Cortex of kidney (tissue), 1 donor: Measurements from ENCODE around the gene GPC6.

Experiments
- DNase-seq: peaks from one replicate; lab custom pipeline; 2025; lab: John Stamatoyannopoulos, UW

GPC6 gene

DNA sequence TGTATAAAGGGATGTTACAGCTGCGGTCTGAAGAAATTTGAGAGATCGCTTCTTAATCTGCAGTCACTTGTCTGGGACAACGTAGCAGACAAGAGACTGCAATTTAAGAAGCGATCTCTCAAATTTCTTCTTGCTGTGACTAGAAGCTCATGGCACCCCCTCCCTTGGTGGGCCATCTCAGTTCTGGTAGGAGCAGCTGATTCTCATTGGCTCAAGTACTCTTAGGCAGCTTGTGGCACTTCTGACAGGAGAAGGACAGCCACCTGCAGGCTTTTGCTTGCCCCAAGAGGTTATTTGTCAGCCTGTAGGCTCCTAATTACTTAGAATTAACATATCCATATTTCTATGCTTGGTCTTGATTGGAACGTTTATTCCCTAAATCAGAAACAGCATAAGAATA lies 749.9 kb downstream of the GPC6 start:
- no peak for DNase-seq

GRCh38 chr13:93977986-93978385 lies 751.4 kb downstream of the GPC6 start:
- DNase-seq, result no peak

DNA sequence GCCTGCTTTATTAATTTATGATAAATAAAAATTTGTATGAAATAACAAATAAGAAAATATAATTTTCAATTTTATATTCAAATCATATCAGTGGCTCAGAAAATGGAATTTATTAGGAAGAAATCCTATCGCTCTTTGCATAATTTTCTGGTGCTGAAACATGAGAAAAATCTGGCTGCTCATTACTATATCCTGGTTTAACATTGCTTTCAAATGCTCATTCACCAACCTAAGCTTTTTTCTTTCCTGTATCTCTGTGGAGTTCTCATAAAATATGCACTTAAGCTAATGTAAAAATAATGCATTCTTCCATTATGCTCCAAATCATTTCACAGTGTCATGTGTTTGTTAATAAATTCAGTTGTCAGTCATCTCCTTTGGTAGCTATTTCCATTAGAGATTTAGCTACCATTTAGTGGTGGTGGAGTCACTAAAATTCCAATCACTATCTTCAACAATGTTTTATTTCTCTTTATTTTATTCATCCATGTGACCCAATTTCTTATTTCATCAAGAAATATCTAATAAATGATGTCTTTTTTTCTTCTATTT lies 754.9 kb downstream of the GPC6 start:
- no peak for DNase-seq

DNA sequence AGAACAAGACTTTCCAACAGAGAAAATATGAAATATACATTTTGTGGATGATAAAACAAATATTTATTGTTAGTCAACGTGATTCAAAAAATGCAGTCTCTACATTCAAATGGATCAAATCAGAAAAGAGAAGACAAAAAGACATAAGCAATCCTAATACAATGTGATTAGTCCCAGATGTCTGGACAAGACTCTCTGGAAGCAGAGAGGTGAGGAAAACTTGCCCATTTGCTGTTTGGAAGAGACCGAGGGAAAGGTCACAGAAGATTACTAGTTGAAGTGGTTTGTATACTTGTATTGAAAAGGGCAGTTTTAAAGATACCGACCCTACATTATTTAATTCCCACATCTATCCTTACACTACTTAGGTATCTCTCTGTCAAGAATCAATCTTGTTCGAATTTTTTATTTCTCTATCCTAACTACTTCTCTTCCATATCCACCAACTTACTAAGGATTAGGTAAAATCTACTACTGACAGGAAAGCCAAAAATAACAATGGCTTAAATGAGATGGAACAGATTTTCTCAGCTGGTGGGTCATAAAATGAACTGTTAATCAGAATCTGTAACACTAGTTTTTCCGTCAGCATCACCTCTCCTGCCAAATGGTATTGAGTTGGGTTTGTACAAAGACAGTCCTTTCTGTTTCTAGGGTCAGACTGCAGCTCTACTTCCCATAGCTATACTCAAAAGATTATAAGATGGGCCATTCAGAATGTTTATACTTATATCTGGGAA lies 755.7 kb downstream of the GPC6 start:
- DNase-seq, result no peak

- no peak for DNase-seq
Measured at GRCh38 chr13:93984052-93984451, 757.4 kb downstream of the GPC6 start.

DNA sequence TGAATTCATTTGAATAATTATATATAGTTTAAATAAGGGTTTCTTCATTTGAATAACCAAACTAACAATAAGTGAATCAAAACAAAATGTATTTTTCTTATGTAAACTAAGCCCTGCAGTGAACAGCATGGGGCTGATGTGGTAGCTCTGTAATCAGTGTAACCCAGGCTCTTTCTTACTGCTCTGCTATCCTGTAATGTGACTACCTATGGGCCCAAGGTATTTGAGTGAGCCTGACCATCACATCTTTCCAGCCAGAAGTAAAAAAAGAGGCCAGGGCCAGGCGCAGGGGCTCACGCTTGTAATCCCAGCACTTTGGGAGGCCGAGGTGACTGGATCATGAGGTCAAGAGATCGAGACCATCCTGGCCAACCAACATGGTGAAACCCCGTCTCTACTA lies 758.3 kb downstream of the GPC6 start:
- DNase-seq, result no peak

DNA sequence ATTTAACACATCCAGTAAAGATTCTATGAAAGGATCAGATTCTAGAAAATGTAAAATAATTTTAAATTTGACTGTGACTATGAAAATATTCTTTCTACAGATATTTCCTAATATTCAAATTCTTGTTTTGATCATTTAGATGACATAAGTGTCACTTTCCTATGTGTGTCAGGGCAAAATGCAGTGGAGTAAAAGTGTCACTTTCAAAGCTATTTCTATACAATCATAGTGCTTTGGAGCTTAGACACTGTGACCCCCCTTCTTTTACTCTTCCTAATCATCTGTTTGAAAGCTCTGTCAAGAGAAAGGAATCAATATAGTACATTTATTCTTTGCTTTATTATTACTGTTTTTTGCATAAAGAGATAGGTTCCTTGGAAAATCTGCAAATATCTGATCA lies 760.9 kb downstream of the GPC6 start:
- no peak for DNase-seq

DNA sequence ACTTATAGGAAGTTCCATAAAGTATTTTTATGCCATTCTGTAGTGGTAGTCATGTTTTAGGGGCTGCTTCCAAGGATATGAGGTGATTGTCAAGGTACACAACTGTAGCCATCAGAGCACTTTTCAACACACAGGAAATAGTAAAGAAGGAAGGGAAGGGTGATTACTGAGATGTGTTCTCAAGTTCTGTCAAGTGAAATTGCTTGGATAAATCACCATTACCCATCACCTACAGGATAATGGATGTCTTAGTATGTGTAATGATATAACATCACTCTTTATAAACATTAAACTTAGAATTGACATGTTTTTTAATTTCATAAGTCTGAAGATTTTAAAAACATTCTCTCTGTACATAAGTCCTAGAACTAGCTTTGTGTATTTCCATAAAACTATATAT lies 765.0 kb downstream of the GPC6 start:
- no peak for DNase-seq

GRCh38 chr13:93996481-93996880 lies 769.9 kb downstream of the GPC6 start:
- no peak for DNase-seq

DNA sequence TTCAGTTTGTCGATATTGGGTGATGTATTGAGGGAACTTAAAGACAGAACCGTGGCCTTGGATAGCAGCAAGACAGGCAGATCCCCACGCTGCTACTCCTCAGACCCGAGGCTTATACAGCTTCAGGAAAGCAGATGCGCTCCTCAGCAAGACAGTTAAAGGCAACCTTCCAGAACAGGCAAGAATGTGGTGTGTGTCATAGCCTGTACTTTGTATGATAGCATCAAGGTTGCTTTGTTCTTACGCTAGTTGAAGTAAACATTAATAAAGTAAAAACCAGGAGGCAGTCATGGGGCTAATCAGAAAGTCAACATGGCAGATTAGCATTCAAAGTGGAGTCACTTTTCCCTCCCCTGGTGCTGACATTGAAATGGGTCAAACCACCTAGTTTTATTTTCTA lies 779.7 kb downstream of the GPC6 start:
- no peak for DNase-seq

- DNase-seq, result no peak
Measured at GRCh38 chr13:94007072-94007471, 780.5 kb downstream of the GPC6 start.

DNA sequence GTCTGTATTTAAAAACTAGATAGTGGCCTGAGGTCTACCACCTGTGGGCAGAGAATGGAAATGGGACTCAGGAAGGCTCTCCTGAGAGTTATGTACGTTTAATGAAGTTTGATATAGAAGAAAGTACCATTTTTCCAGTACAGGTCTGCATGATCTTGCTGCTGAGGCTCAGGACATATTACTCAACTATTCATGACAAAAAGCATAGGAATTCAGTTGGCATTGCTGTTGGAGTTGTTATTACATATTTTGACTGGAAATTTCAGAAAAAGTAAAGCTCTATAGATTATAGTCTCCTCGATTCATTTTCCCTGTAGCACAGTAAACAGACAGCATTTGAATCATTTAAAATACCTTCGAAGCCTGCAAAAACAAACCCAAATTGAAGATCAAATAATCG lies 783.1 kb downstream of the GPC6 start:
- DNase-seq, result no peak

DNA sequence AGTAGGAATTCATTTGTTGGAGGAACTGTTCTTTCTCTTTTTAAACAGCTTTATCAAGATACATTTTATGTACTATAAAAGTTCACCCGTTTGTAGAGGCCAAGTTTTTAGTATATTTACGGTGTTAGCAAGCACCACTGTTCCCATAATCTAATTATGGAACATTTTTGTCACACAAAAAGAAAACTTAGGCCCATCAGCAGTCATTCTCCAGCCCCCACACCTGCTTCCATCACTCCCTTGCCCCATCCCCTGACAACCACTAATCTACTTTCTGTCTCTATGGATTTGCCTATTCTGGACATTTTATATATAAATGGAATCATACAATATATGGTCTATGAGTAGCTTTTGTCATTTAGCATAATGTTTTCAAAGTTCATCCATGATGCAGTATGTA lies 787.9 kb downstream of the GPC6 start:
- DNase-seq, result no peak

DNA sequence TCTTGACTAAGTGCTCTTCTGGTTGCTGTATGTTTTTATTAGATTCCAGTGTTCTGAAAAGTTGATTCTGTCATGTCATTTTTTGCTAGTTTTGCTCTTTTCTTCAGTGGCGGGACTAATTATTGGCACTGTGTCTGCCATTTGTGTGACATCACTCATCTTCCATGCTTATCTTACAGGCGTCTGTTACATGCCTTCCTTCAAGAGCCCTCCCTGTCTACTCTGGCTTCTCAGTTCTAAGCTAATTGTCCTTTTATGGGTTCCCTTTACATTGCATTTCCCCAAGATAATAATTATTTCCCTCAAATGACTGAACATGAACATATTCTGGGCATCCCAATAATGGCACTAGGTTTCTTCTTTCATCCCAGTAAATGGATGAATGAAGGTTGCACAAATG lies 793.8 kb downstream of the GPC6 start:
- DNase-seq, result no peak

DNA sequence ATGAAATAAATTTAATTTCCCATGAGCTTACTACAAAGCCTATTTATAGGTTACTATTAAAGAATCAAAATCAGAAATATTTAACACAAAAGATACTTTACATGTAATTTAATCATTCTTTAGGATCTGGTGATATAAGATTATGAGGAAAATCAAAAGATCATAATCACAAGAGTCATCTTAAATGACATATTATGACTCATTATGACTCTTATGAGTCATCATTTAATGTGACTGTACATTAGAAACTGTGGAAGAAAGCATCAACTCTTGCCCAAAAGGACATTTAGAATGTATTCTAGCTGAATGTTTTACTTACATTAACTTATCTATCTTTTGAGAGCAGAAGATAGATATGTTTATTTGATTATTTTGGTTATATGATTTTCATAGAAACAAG lies 794.2 kb downstream of the GPC6 start:
- DNase-seq, result no peak

- DNase-seq, result no peak
Measured at GRCh38 chr13:94028234-94028633, 801.6 kb downstream of the GPC6 start.

DNA sequence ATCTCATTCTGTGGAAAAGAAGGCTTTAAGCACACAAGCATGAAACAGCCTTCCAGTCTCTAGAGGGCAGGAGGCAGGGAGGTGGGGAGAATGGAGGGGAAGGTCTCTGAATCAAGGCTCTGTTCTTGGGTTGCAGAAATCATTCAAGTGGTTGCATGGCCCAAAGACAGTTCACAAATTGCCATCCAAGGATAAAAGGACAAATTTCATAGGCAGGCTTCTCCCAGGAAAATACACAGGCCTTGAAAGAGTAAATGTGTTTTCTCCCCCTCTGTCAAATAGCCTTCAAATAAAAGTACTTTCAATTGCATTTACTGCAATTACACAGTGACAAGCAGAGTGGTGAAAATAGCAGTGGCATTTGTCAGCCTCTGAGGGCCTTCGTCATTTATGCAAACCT lies 802.0 kb downstream of the GPC6 start:
- no peak for DNase-seq

GRCh38 chr13:94030415-94031119 lies 804.0 kb downstream of the GPC6 start:
- DNase-seq, result no peak

- DNase-seq, result no peak
Measured at GRCh38 chr13:94031609-94032008, 805.0 kb downstream of the GPC6 start.

DNA sequence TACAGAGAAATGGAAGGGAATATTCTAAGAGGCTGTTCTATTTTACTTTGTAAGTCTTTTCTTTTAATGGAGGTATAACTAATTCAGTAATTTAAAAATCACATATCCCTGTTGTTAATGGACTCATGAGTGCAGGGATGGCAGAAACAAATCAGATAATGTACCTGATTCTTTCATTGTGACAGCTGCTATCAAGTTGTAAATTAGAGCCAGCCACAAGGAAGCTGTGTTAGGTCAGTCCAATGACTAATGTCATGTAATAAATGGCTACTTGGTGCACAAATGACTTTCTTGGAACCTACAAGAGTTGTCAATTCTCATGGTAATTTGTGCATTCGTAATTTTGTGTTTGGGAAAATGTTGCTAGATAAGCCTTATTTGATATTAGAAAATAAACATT lies 806.5 kb downstream of the GPC6 start:
- DNase-seq, result no peak

GRCh38 chr13:94033830-94034642 lies 807.4 kb downstream of the GPC6 start:
- no peak for DNase-seq

DNA sequence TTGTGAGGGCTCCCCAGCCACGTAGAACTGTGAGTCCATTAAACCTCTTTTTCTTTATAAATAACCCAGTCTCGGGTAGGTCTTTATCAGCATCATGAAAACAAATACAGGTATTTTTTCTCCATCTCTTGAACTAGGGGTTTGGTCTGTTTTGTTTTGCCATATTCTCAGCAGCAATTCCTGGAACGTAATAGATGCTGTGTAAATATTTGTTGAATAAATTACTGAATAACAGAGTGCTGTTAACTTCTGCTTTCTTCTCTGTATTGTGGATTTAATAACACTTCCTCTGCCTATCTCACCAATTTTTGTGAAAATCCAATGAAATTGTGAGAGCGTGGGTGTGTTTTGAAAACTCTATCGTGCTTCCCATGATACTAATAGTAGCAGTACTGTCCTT lies 823.4 kb downstream of the GPC6 start:
- no peak for DNase-seq

DNA sequence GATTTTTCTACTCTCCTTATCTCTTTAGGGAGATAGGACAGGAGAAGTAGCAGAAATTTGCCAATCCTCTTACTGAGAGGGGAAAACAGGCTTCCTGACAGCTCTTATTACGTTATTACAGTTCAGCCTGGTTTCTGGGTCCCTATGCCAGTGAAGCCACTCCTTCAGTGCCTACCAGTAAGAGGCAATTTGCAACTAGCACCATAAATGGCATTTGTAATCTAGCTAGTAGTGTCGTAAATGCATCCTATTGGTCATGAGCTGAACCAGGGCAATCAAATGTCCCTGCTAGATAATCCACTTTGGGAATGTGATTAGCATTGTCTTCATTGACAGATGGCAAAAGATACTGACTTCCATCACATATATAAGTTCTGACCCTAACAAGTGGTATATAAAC lies 824.1 kb downstream of the GPC6 start:
- no peak for DNase-seq
